ENCODE results near the gene SORCS2. TPM values are rescaled to one million over a fixed set of nuclear protein-coding genes. Genes with fewer than 3 reads are reported as not detected.

Gene SORCS2
- total RNA-seq, 1 experiment from 2014 or later: 4.1 TPM

DNA sequence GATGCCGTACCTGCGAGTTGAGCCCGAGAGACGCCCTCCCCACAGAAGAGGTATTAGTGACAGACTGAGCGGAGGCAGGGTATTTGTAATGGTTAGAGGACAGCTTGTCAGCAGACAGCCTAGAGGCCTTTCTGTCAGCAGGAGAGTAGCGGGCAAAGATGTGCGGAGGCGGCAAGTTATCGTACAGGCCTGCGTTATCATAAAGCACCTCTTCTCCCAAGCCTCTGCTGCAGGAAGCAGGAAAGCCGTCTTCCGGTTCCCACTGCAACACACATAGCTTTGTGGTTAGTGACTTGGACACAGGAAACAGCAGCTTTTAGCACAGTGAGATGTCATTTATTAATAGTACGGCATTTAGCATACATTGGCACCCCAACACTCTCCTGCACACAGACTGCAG lies 589.0 kb downstream of the SORCS2 start:
- POLR2A ChIA-PET (ENCODE audit: unreplicated experiment): no interaction called here
- Histone ChIP-seq H3K27me3 (ENCODE audit: low read length) (no peaks in the 10 kb centered on the region), H3K4me3 (ENCODE audit: low read length) (no peak overlapping the region), H2AFZ (ENCODE audit: low read length) (no peak overlapping the region), H3K9ac (ENCODE audit: low read length) (no peak overlapping the region), H3K36me3 (ENCODE audit: low read depth, low read length) (peaks cover 52% of the 10 kb centered on the region), H3K9me2 (replicated peaks; ENCODE audit: low read length) (no peaks in the 10 kb centered on the region), H3F3A (ENCODE audit: low read length, unreplicated experiment) (no peaks in the 10 kb centered on the region), H3K4me1 (ENCODE audit: insufficient read depth, low read length) (no peaks in the 10 kb centered on the region), H3K27ac (ENCODE audit: low read length) (no peak overlapping the region), H3K79me2 (ENCODE audit: low read length) (no peaks in the 10 kb centered on the region), H3K9me3 (ENCODE audit: low read length) (no peaks in the 10 kb centered on the region), H3K4me2 (ENCODE audit: low read length) (no peak overlapping the region), H4K20me1 (ENCODE audit: low read length) (no peaks in the 10 kb centered on the region)
- intact Hi-C loops (cut with micrococcal nuclease): no loop called here
- CTCF ChIA-PET: no interaction called here
- DNase-seq (no peak), ATAC-seq (no peak)
- BruUV-seq (replicated peaks): no TSS peak
- TF ChIP-seq, protein P1, sequence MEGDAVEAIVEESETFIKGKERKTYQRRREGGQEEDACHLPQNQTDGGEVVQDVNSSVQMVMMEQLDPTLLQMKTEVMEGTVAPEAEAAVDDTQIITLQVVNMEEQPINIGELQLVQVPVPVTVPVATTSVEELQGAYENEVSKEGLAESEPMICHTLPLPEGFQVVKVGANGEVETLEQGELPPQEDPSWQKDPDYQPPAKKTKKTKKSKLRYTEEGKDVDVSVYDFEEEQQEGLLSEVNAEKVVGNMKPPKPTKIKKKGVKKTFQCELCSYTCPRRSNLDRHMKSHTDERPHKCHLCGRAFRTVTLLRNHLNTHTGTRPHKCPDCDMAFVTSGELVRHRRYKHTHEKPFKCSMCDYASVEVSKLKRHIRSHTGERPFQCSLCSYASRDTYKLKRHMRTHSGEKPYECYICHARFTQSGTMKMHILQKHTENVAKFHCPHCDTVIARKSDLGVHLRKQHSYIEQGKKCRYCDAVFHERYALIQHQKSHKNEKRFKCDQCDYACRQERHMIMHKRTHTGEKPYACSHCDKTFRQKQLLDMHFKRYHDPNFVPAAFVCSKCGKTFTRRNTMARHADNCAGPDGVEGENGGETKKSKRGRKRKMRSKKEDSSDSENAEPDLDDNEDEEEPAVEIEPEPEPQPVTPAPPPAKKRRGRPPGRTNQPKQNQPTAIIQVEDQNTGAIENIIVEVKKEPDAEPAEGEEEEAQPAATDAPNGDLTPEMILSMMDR (conservative IDR thresholded peaks at IDR 0.05; ENCODE audit: low read depth, low read length): no peak
- TF ChIP-seq EZH2 (IDR thresholded peaks at IDR 0.05; ENCODE audit: low read length, unreplicated experiment): no peak
- no peak for TF ChIP-seq EZH2phosphoT487 (IDR thresholded peaks at IDR 0.05; ENCODE audit: borderline replicate concordance, low read length)

DNA sequence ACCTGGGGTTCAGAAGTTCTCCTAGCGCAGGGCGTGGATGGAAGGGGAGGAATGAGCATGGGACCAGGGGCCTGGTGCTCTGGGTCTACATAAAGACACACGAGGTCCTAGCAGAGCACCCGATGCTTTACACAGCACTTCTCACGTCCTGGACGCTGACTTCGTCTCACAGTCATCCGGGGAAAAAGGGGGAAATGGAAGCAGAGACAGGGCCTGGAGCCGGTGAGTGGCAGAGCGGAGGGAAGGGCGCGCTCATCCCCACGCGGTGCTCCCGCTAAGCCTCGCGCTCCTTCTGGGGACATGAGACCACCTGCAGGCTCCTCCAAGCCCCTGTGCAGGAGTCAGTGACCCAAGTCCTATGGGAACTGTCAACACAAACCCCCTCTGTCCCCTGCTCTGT lies 589.7 kb downstream of the SORCS2 start:
- no peak for DNase-seq
- Histone ChIP-seq H3K4me1 (ENCODE audit: insufficient read depth, low read length) (no peaks in the 10 kb centered on the region), H3K4me3 (ENCODE audit: low read length) (no peak overlapping the region), H3F3A (ENCODE audit: low read length, unreplicated experiment) (no peaks in the 10 kb centered on the region), H3K9me2 (replicated peaks; ENCODE audit: low read length) (no peaks in the 10 kb centered on the region), H3K27me3 (ENCODE audit: low read length) (no peaks in the 10 kb centered on the region), H3K79me2 (ENCODE audit: low read length) (no peaks in the 10 kb centered on the region), H3K9ac (ENCODE audit: low read length) (no peak overlapping the region), H3K27ac (ENCODE audit: low read length) (no peak overlapping the region), H3K36me3 (ENCODE audit: low read depth, low read length) (peaks cover 53% of the 10 kb centered on the region), H3K4me2 (ENCODE audit: low read length) (no peak overlapping the region), H3K9me3 (ENCODE audit: low read length) (no peaks in the 10 kb centered on the region), H4K20me1 (ENCODE audit: low read length) (no peaks in the 10 kb centered on the region), H2AFZ (ENCODE audit: low read length) (no peak overlapping the region)
- no peak for ATAC-seq
- intact Hi-C loops (cut with micrococcal nuclease): no loop called here
- POLR2A ChIA-PET (ENCODE audit: unreplicated experiment): no interaction called here
- BruUV-seq (replicated peaks): no TSS peak
- no peak for TF ChIP-seq EZH2 (IDR thresholded peaks at IDR 0.05; ENCODE audit: low read length, unreplicated experiment)
- TF ChIP-seq EZH2phosphoT487 (IDR thresholded peaks at IDR 0.05; ENCODE audit: borderline replicate concordance, low read length): no peak
- TF ChIP-seq, protein P1 (conservative IDR thresholded peaks at IDR 0.05; ENCODE audit: low read depth, low read length): no peak
- CTCF ChIA-PET: no interaction called here

DNA sequence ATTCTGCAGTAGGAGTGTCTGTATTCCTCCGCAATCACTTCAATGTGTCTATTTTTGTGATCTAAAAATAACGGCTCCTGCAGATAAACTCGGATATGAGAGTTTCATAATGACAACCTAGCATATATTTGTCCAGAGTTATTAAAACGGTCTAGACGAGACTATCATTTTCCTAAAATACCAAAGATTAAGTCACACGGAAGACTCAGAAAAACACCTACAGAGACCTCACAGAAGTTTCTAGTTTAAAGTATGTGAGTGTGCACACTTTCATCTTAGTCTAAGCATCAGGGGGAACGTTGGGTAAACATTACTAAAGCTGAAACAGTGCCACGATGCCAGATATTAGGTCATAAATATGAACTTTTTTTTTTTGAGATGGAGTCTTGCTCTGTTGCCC lies 590.4 kb downstream of the SORCS2 start:
- intact Hi-C loops (cut with micrococcal nuclease): no loop called here
- Histone ChIP-seq H3K79me2 (ENCODE audit: low read length) (no peaks in the 10 kb centered on the region), H3K4me1 (ENCODE audit: insufficient read depth, low read length) (no peaks in the 10 kb centered on the region), H3K9me3 (ENCODE audit: low read length) (no peaks in the 10 kb centered on the region), H3K9ac (ENCODE audit: low read length) (no peak overlapping the region), H3K27me3 (ENCODE audit: low read length) (no peaks in the 10 kb centered on the region), H3K36me3 (ENCODE audit: low read depth, low read length) (peaks cover 51% of the 10 kb centered on the region), H4K20me1 (ENCODE audit: low read length) (no peaks in the 10 kb centered on the region), H2AFZ (ENCODE audit: low read length) (no peak overlapping the region), H3K4me2 (ENCODE audit: low read length) (no peak overlapping the region), H3K4me3 (ENCODE audit: low read length) (no peak overlapping the region), H3K27ac (ENCODE audit: low read length) (no peak overlapping the region), H3K9me2 (replicated peaks; ENCODE audit: low read length) (no peaks in the 10 kb centered on the region), H3F3A (ENCODE audit: low read length, unreplicated experiment) (no peaks in the 10 kb centered on the region)
- no TSS peak for BruUV-seq (replicated peaks)
- POLR2A ChIA-PET (ENCODE audit: unreplicated experiment): no interaction called here
- DNase-seq (no peak), ATAC-seq (no peak)
- CTCF ChIA-PET: no interaction called here
- TF ChIP-seq, protein P1 (conservative IDR thresholded peaks at IDR 0.05; ENCODE audit: low read depth, low read length): no peak
- TF ChIP-seq EZH2 (IDR thresholded peaks at IDR 0.05; ENCODE audit: low read length, unreplicated experiment) (no peak), EZH2phosphoT487 (IDR thresholded peaks at IDR 0.05; ENCODE audit: borderline replicate concordance, low read length) (no peak)

All from PC-3 (cell line).